ENCODE measurements around the gene CRB2. TPM values are rescaled to one million over a fixed set of nuclear protein-coding genes. Genes with fewer than 3 reads are reported as not detected.

The CRB2 gene
- total RNA-seq, 1 donor from 2014 or later, result 0.79 TPM

- intact Hi-C loops (cut with micrococcal nuclease), result no loop called here
- DNase-seq (peak; percentile 56), ATAC-seq (peak; percentile 33)
These were observed 4.4 kb downstream of the CRB2 start for GRCh38 chr9:123360161-123361085.

GRCh38 chr9:123361086-123361730 is 5.2 kb downstream of the CRB2 start:
- ATAC-seq, result no peak
- intact Hi-C loops (cut with micrococcal nuclease), result no loop called here
- DNase-seq, result no peak

GRCh38 chr9:123361731-123362510 is 5.9 kb downstream of the CRB2 start:
- ATAC-seq, result no peak
- DNase-seq, result no peak
- intact Hi-C loops (cut with micrococcal nuclease), result no loop called here

- DNase-seq (no peak), ATAC-seq (no peak)
- intact Hi-C loops (cut with micrococcal nuclease), result no loop called here
These were observed 6.9 kb downstream of the CRB2 start for GRCh38 chr9:123362856-123363255.

- intact Hi-C loops (cut with micrococcal nuclease), result no loop called here
- ATAC-seq, result peak; percentile 19
- DNase-seq, result no peak
These were observed 8.3 kb downstream of the CRB2 start for GRCh38 chr9:123364241-123364824.

- ATAC-seq (no peak), DNase-seq (no peak)
- intact Hi-C loops (cut with micrococcal nuclease), result no loop called here
These were observed 9.4 kb downstream of the CRB2 start for GRCh38 chr9:123365287-123365880.

- ATAC-seq, result no peak
- intact Hi-C loops (cut with micrococcal nuclease), result no loop called here
These were observed 10.0 kb downstream of the CRB2 start for GRCh38 chr9:123365881-123366528.

GRCh38 chr9:123368023-123368422 is 12.0 kb downstream of the CRB2 start:
- ATAC-seq (peak; percentile 54), DNase-seq (no peak)
- intact Hi-C loops (cut with micrococcal nuclease), result no loop called here

More at GRCh38 chr9:123365881-123366528, 10.0 kb downstream of the CRB2 start:
- DNase-seq, result no peak

GRCh38 chr9:123368536-123369153 is 12.6 kb downstream of the CRB2 start:
- DNase-seq (no peak), ATAC-seq (no peak)
- intact Hi-C loops (cut with micrococcal nuclease), result no loop called here

- ATAC-seq (no peak), DNase-seq (no peak)
- intact Hi-C loops (cut with micrococcal nuclease), result no loop called here
These were observed 13.3 kb downstream of the CRB2 start for GRCh38 chr9:123369296-123369695.

- ATAC-seq, result no peak
- intact Hi-C loops (cut with micrococcal nuclease), result no loop called here
- no peak for DNase-seq
These were observed 14.1 kb downstream of the CRB2 start for GRCh38 chr9:123370108-123370507.

GRCh38 chr9:123370526-123371227 is 14.7 kb downstream of the CRB2 start:
- intact Hi-C loops (cut with micrococcal nuclease), result no loop called here
- ATAC-seq (no peak), DNase-seq (no peak)

GRCh38 chr9:123371228-123371584 is 15.2 kb downstream of the CRB2 start:
- intact Hi-C loops (cut with micrococcal nuclease), result no loop called here
- no peak for DNase-seq
- no peak for ATAC-seq

GRCh38 chr9:123371805-123372590 is 16.0 kb downstream of the CRB2 start:
- intact Hi-C loops (cut with micrococcal nuclease), result no loop called here
- DNase-seq (no peak), ATAC-seq (no peak)

- intact Hi-C loops (cut with micrococcal nuclease), result no loop called here
- no peak for ATAC-seq
- DNase-seq, result no peak
These were observed 16.9 kb downstream of the CRB2 start for GRCh38 chr9:123372766-123373446.

GRCh38 chr9:123373447-123373923 is 17.5 kb downstream of the CRB2 start:
- no peak for ATAC-seq

More at GRCh38 chr9:123373447-123373923, 17.5 kb downstream of the CRB2 start:
- no peak for DNase-seq
- intact Hi-C loops (cut with micrococcal nuclease), result no loop called here
